ENCODE measurements around the gene NCOA3. TPM values are rescaled to one million over a fixed set of nuclear protein-coding genes. Genes with fewer than 3 reads are reported as not detected.
A peak's percentile ranks its signal among the peaks of the same experiment; 100 is the strongest.

Gene NCOA3
- total and polyA plus RNA-seq, 10 of the 15 experiments (the other 5 are each of a cell fraction or from before 2014, with no cell fraction given) = 16.9 to 96.2 (median 73.6) TPM

GRCh38 chr20:47453167-47453782 is 48.4 kb upstream of the NCOA3 start (continued):
- TF ChIP-seq ZNF592 (IDR thresholded peaks at IDR 0.05) (no peak), BMI1 (IDR thresholded peaks at IDR 0.05; ENCODE audit: borderline replicate concordance) (no peak), JUND (IDR thresholded peaks at IDR 0.05; ENCODE audit: low read depth, low read length) (no peak), CBFB (IDR thresholded peaks at IDR 0.05; ENCODE audit: low read depth) (peak; percentile 96), JUNB (IDR thresholded peaks at IDR 0.05) (peak; percentile 50; the same call in 1 of the 2 replicates), ZNF24 (IDR thresholded peaks at IDR 0.05) (no peak), SKIL (IDR thresholded peaks at IDR 0.05; ENCODE audit: low read depth, poor library complexity, severe bottlenecking) (peak; percentile 69), ASH2L (IDR thresholded peaks at IDR 0.05; ENCODE audit: borderline replicate concordance, low read depth) (no peak), RFX5 (IDR thresholded peaks at IDR 0.05; ENCODE audit: low read depth, low read length) (no peak), CBX5 (IDR thresholded peaks at IDR 0.05; ENCODE audit: low read depth) (peak; percentile 88; the same call in 1 of the 2 replicates), EGR1 (IDR thresholded peaks at IDR 0.05; ENCODE audit: borderline replicate concordance in 1 of 2, low read depth in 2 of 2, low read length in 2 of 2) (no peak), CTCF (IDR thresholded peaks at IDR 0.05 in 2 of 3, conservative IDR thresholded peaks at IDR 0.05 in 1 of 3; ENCODE audit: control insufficient read depth in 2 of 3, extremely low read depth in 1 of 3, insufficient read depth in 1 of 3, low read depth in 3 of 3, low read length in 3 of 3) (no peak), MTA3 (IDR thresholded peaks at IDR 0.05; ENCODE audit: borderline replicate concordance, low read length) (peak; percentile 66), DPF2 (IDR thresholded peaks at IDR 0.05) (peak; percentile 53; the same call in 1 of the 2 replicates), SUPT20H (IDR thresholded peaks at IDR 0.05; ENCODE audit: borderline replicate concordance, control insufficient read depth, low read depth, low read length) (no peak), PKNOX1 (IDR thresholded peaks at IDR 0.05) (peak; percentile 46; the same call in 1 of the 2 replicates), ZNF217 (IDR thresholded peaks at IDR 0.05) (no peak), TBL1XR1 (IDR thresholded peaks at IDR 0.05; ENCODE audit: low read depth, low read length) (no peak), EED (IDR thresholded peaks at IDR 0.05; ENCODE audit: low read depth) (peak; percentile 95), IKZF1 (conservative IDR thresholded peaks at IDR 0.05) (peak; percentile 74), PML (IDR thresholded peaks at IDR 0.05; ENCODE audit: low read length) (0 out of 2 replicates have a peak, but pooled peaks have one; percentile 21)

Data from GM12878 (cell line).